GM12891 (cell line): ENCODE data around the gene TFAP2D.

Experiments
- DNase-seq: peaks from one replicate; pipeline ENCODE4 v3.0.0; 2011; ENCODE audit warnings: low spot score; ENCODE audit not compliant: insufficient read length
- FAIRE-seq: peaks from 2 replicates; lab custom pipeline; 2011; peaks lifted over from hg19 to GRCh38; lab: Jason Lieb, UNC
- PAX5 ChIP-seq: IDR thresholded peaks from 2 replicates; pipeline ENCODE4 v1.6.1; 2011; ENCODE audit warnings: low read length, moderate library complexity, mild to moderate bottlenecking; ENCODE audit not compliant: insufficient read depth, severe bottlenecking
- POLR2A ChIP-seq: IDR thresholded peaks from 2 replicates; pipeline ENCODE4 v1.6.1; 2011; ENCODE audit warnings: low read depth, low read length, control low read depth
- POLR2AphosphoS5 ChIP-seq: IDR thresholded peaks from 2 replicates; pipeline ENCODE4 v1.6.1; 2011; ENCODE audit warnings: low read depth, low read length, control low read depth
- POU2F2 ChIP-seq: IDR thresholded peaks from 2 replicates; pipeline ENCODE4 v1.6.1; 2011; ENCODE audit warnings: low read depth, mild to moderate bottlenecking, control low read depth, low read length, moderate library complexity
- SPI1 ChIP-seq: IDR thresholded peaks from 2 replicates; pipeline ENCODE4 v1.6.1; 2011; ENCODE audit warnings: low read depth, low read length, control low read depth
- TAF1 ChIP-seq: IDR thresholded peaks from 2 replicates; pipeline ENCODE4 v1.6.1; 2011; ENCODE audit warnings: low read depth, low read length, control low read depth

The TFAP2D gene

GRCh38 chr6:50707191-50707590 is 6.1 kb upstream of the TFAP2D start:
- TF ChIP-seq SPI1 (no peak), POLR2A (no peak), POU2F2 (no peak), POLR2AphosphoS5 (no peak), PAX5 (no peak), TAF1 (no peak)

DNA sequence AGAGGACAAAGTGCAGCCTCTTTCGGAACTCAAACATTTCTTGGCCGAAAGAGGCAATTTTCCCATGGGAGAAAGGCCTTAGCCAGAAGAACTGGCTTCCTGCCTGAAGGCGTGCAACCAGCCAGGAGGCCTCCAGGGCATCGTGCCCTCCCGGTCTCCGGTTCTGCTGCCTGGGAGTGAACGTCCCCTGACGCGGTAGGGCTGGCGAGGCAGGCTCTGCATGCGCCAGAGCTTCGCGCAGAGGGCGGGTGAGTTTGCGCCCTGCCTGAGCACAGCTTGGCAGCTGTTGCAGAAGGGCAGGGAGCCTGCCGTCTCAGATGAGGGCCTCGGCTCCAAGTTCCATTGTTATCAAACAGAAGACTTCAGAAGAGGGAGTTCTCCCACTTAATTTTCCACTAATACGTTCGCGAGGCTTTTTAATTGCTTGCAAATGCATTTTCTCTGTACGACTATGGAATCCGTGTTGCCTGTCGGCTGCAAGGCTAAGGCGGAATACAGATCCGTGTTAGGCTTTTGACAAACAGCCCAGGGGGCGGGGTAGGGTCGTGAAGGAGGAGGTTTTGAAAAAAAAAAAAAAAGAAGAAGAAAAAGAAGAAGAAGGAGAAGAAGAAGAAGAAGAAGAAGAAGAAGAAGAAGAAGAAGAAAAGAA is 5.5 kb upstream of the TFAP2D start:
- DNase-seq (no peak), FAIRE-seq (no peak)

More at GRCh38 chr6:50707191-50707590, 6.1 kb upstream of the TFAP2D start:
- FAIRE-seq (no peak), DNase-seq (no peak)

GRCh38 chr6:50708664-50709365 is 4.5 kb upstream of the TFAP2D start:
- no peak for FAIRE-seq
- no peak for DNase-seq
- TF ChIP-seq POU2F2 (no peak), POLR2A (no peak), POLR2AphosphoS5 (no peak), PAX5 (no peak), SPI1 (no peak), TAF1 (no peak)

More for the DNA sequence above, 5.5 kb upstream of the TFAP2D start:
- TF ChIP-seq TAF1 (no peak), POU2F2 (no peak), PAX5 (no peak), SPI1 (no peak), POLR2AphosphoS5 (no peak), POLR2A (no peak)

DNA sequence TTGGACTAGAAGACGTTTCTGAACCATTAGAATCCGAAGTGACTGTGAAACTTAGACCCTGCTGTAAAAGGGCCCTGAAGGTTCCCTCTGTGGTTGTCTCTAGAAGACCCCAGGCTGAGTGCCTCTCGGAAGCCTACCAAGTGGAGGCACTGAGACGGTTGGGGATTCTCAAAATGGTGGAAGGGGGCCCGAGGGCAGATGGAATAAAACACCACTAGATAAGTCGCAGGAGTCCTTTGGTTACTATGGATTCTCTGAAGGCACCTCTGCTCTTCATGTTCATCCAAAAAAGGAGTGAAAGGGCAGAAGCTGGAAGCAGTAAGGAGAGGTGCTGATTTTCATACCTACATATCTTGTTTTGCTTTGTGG is 4.0 kb upstream of the TFAP2D start:
- FAIRE-seq (no peak), DNase-seq (no peak)

DNA sequence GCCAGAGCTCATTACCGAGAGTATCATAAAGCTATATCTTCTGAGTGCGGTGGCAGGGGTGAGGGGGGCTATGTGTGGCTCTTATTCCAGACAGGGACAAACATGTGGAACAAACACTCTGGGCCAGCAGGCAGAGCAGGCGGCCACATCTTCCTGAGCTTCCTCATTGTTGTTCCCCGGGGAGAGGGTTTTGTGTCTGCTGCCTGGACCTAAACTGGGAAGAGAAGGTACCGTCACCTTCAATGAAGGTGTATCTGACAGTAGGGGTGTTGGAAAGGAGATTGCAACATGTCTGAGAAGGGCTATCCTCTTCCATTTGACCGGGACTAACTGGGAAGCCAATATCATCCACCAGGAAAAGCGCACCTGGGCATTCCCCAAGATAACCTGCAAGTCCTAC is 1.6 kb upstream of the TFAP2D start:
- TF ChIP-seq POLR2A (no peak), PAX5 (no peak), POU2F2 (no peak), POLR2AphosphoS5 (no peak), TAF1 (no peak), SPI1 (no peak)
- no peak for FAIRE-seq

More for the DNA sequence above, 4.0 kb upstream of the TFAP2D start:
- TF ChIP-seq POLR2AphosphoS5 (no peak), POU2F2 (no peak), PAX5 (no peak), SPI1 (no peak), POLR2A (no peak), TAF1 (no peak)

DNA sequence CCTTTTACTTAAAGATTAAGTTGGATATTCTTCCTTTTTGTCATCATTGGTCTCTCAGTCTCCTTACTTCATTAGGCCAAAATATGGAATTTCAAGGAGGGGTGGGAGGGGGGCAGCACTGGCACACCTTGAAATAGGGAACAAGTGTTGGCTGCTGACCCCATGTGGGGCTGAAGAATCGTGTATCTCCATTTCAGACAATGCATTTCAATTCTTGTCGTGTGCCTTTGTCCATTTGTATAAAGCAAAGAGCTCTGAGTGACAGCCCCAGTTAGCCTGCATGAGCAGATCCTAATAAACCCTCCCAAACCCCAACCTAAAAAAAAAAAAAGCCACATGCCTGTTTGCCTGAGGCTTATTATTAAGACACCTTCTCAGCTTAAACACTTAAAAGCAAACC is 1.0 kb upstream of the TFAP2D start:
- no peak for DNase-seq
- TF ChIP-seq PAX5 (no peak), TAF1 (no peak), SPI1 (no peak)
- no peak for FAIRE-seq

More for the DNA sequence above, 1.6 kb upstream of the TFAP2D start:
- no peak for DNase-seq

DNA sequence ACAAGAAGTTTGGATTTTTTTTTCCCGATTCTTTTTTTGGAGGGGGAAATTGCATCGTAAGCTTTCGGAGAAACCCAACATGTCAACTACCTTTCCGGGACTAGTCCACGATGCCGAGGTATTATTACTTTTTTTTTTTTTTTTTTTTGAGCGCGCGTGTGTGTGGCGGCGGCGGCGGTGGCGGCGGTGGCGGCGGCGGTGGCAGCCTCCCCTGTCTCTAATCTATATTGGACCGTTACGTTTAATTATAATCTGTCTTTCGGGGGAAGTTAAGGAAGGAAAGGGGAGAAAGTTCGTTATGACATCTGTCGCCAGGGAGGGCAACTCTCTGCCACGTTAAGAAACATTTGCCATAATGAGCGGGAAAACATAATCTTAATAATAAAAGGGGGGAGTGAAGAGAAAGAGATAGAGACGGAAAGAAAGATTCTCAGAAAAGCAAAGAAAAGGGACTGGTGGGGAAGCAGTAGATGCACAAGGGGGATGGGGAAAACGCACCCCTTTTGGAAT is 706 bp downstream of the TFAP2D start:
- DNase-seq = no peak
- no peak for FAIRE-seq
- TF ChIP-seq POU2F2 = no peak
- TF ChIP-seq TAF1 = no peak

DNA sequence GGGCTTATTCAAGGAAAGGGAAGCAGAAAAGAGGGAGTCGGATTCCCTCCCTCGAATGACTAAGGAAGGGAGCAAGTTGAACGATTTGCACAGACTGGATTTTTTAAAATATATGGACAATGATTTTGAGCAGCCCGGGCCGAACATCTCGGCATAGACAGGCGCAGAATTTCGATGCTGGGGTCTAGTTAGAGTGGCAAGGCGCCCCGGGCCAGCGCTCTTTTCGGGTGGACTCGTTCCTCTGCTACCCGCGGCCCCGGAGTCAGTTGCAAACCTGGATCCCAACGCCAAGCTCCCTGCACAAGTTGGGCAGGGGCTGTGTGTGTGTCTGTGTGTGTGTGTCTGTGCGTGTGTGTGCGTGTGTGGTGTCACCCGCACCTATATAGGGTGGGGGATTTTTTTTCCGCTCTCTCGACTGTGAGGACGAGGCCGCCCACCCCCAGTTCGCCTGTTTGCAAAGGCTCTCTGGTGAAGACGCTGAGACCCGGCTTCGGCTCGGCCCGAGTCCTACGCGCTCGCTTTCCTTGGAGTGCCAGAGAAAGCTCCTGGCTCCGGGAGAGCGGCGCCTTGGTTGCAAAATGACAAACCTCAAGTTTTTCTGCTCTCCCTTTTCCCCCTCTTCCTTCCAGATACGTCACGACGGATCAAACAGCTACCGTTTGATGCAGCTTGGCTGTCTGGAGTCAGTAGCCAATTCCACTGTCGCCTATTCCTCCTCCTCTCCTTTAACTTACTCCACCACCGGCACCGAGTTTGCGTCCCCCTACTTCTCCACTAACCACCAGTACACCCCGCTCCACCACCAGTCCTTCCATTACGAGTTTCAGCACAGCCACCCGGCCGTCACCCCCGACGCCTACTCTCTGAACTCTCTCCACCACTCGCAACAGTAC is 1.4 kb downstream of the TFAP2D start:
- no peak for TF ChIP-seq TAF1
- no peak for TF ChIP-seq SPI1
- TF ChIP-seq PAX5 = no peak
- no peak for TF ChIP-seq POU2F2
- TF ChIP-seq POLR2AphosphoS5 = no peak
- TF ChIP-seq POLR2A = no peak
- DNase-seq (no peak), FAIRE-seq (no peak)

DNA sequence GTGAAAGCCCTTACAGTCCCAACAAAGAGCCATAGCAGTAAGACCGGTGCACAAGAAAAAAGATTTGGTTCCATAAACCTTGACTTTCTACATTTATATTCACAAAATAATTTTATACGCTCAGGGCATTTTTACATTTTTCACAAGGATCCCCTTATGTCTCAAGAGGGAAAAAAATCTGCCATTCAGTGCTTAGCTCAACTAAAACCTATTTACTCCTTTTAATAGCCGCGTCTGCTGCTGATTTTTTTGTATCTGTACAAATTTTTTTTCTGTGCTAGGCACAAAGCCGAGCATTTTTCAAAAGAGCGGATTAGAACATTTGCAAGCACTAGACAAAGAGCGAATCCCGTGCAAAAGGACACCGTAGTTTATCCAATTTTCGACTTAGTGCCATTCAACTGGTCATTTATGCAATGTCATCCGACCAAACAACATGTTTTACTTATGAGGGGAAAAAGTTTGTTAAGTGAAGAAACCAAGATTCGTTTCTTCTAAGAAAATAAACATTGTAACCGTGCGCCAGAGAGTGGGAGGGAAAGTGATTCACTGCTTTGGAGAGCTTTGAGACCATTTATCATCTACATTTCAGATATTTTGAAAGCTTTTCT is 3.7 kb downstream of the TFAP2D start:
- no peak for TF ChIP-seq PAX5
- TF ChIP-seq POLR2A = no peak
- DNase-seq (no peak), FAIRE-seq (no peak)
